ENCODE measurements around the gene ESR2. TPM values are rescaled to one million over a fixed set of nuclear protein-coding genes. Genes with fewer than 3 reads are reported as not detected.
A peak's percentile ranks its signal among the peaks of the same experiment; 100 is the strongest.

The ESR2 gene
- total and polyA plus RNA-seq, 2 donors (not counting 3 experiments of a cell fraction or from before 2014, with no cell fraction given): 0.10 to 0.58 TPM

GRCh38 chr14:64176330-64176729 lies 117.8 kb downstream of the ESR2 start:
- no TSS peak for BruUV-seq (replicated peaks)
- no peak overlapping the region for H3K4me3 ChIP-seq (replicated peaks in 1 of 3; ENCODE audit: insufficient read depth in 1 of 3, low read depth in 1 of 3, low read length in 3 of 3)
- intact Hi-C loops (cut with micrococcal nuclease): no loop called here
- no peak overlapping the region for H3K9ac ChIP-seq (replicated peaks; ENCODE audit: extremely low read depth, insufficient read depth, low read length)
- no peak for TF ChIP-seq MAX (IDR thresholded peaks at IDR 0.05; ENCODE audit: insufficient read depth, insufficient read length)
- H2AFZ ChIP-seq (ENCODE audit: low read depth, low read length): no peak overlapping the region
- H3K79me2 ChIP-seq (ENCODE audit: control insufficient read depth, insufficient read depth, low read length): no peaks in the 10 kb centered on the region
- no peaks in the 10 kb centered on the region for H3K27me3 ChIP-seq (ENCODE audit: control insufficient read depth in 2 of 2, insufficient read depth in 2 of 2, low read length in 2 of 2)
- POLR2A ChIA-PET: no interaction called here
- no peak for FAIRE-seq
- no peak overlapping the region for H3K27ac ChIP-seq (ENCODE audit: insufficient read depth, low read depth, low read length)
- DNase-seq (ENCODE audit: low read depth, low spot score): no peak
- no peaks in the 10 kb centered on the region for H3K4me1 ChIP-seq (ENCODE audit: control insufficient read depth, extremely low read depth, insufficient read depth, low read length)
- no peak overlapping the region for H3K4me2 ChIP-seq (ENCODE audit: insufficient read depth, low read length)
- CTCF ChIA-PET: interaction anchor here (0.7 to 1.3 kb wide), 2 partner anchors 9 to 128 kb away, joined by 3 to 4 read pairs; no protein-coding TSS in a partner anchor
- H3K9me3 ChIP-seq (replicated peaks; ENCODE audit: control insufficient read depth, insufficient read depth, low read length): no peaks in the 10 kb centered on the region
- dilution Hi-C loops (cut with MboI; ENCODE audit: extremely low pct_ligation_motif_present, low sequenced_read_pairs): no loop called here
- H3K9me1 ChIP-seq (replicated peaks; ENCODE audit: control insufficient read depth, extremely low read depth, insufficient read depth, low read length): no peaks in the 10 kb centered on the region
- H4K20me1 ChIP-seq (replicated peaks; ENCODE audit: control insufficient read depth, extremely low read depth, insufficient read depth, low read length): no peaks in the 10 kb centered on the region
- H3K36me3 ChIP-seq (ENCODE audit: control insufficient read depth in 2 of 2, extremely low read depth in 1 of 2, insufficient read depth in 2 of 2, low read length in 2 of 2): peaks cover 0 to 3% of the 10 kb centered on the region in 2 experiments

- Histone ChIP-seq H3K9me3 (replicated peaks; ENCODE audit: control insufficient read depth, insufficient read depth, low read length) (no peaks in the 10 kb centered on the region), H3K79me2 (ENCODE audit: control insufficient read depth, insufficient read depth, low read length) (no peaks in the 10 kb centered on the region), H2AFZ (ENCODE audit: low read depth, low read length) (no peak overlapping the region), H3K27me3 (ENCODE audit: control insufficient read depth in 2 of 2, insufficient read depth in 2 of 2, low read length in 2 of 2) (no peaks in the 10 kb centered on the region), H3K9ac (replicated peaks; ENCODE audit: extremely low read depth, insufficient read depth, low read length) (no peak overlapping the region), H3K4me1 (ENCODE audit: control insufficient read depth, extremely low read depth, insufficient read depth, low read length) (no peaks in the 10 kb centered on the region), H3K27ac (ENCODE audit: insufficient read depth, low read depth, low read length) (no peak overlapping the region), H3K36me3 (ENCODE audit: control insufficient read depth in 2 of 2, extremely low read depth in 1 of 2, insufficient read depth in 2 of 2, low read length in 2 of 2) (peaks cover 0 to 7% of the 10 kb centered on the region in 2 experiments), H3K4me2 (ENCODE audit: insufficient read depth, low read length) (no peak overlapping the region), H4K20me1 (replicated peaks; ENCODE audit: control insufficient read depth, extremely low read depth, insufficient read depth, low read length) (no peaks in the 10 kb centered on the region), H3K9me1 (replicated peaks; ENCODE audit: control insufficient read depth, extremely low read depth, insufficient read depth, low read length) (no peaks in the 10 kb centered on the region), H3K4me3 (replicated peaks in 1 of 3; ENCODE audit: insufficient read depth in 1 of 3, low read depth in 1 of 3, low read length in 3 of 3) (no peak overlapping the region)
- no TSS peak for BruUV-seq (replicated peaks)
- CTCF ChIA-PET: interaction anchor here (1.4 to 2.0 kb wide), 2 partner anchors 11 to 128 kb away, joined by 5 to 7 read pairs; no protein-coding TSS in a partner anchor
- dilution Hi-C loops (cut with MboI; ENCODE audit: extremely low pct_ligation_motif_present, low sequenced_read_pairs) (no loop called here), intact Hi-C loops (cut with micrococcal nuclease) (no loop called here)
- no peak for TF ChIP-seq MAX (IDR thresholded peaks at IDR 0.05; ENCODE audit: insufficient read depth, insufficient read length)
- no peak for TF ChIP-seq FOS (IDR thresholded peaks at IDR 0.05; ENCODE audit: borderline replicate concordance, insufficient read depth, low read length)
- no peak for TF ChIP-seq GATA2 (IDR thresholded peaks at IDR 0.05; ENCODE audit: insufficient read depth, insufficient read length, low read depth, low read length)
- no peak for DNase-seq (ENCODE audit: low read depth, low spot score)
- peak; percentile 31 for FAIRE-seq
- POLR2A ChIA-PET: no interaction called here
These were observed 119.0 kb downstream of the ESR2 start for GRCh38 chr14:64174922-64175782.
